ENCODE results near the gene FAM114A1. TPM values are rescaled to one million over a fixed set of nuclear protein-coding genes. Genes with fewer than 3 reads are reported as not detected.

FAM114A1 gene
- total and polyA plus RNA-seq, 2 of the 8 experiments (the other 6 are each of a cell fraction or from before 2014, with no cell fraction given) = 9.5 to 12.0 TPM

DNA sequence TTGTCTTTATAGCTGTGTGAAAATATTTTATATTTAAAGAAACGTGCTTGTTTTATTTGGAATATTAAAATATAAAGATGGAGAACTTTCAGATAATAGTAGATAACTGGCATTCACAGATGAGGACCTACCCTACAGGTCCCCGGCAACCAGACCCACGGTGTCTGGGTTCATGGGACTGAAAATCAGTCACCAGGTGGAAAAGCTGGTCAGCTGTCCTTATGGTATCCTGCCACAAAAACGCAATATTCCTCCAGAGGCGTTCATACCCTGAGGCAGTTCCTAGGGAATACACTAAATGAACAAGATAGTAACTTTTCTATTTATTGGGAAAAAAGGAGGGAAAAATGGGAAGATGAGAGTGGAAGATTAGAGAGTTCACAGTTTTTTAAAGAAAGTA lies 12.1 kb upstream of the FAM114A1 start (continued):
- TF ChIP-seq, protein P1, sequence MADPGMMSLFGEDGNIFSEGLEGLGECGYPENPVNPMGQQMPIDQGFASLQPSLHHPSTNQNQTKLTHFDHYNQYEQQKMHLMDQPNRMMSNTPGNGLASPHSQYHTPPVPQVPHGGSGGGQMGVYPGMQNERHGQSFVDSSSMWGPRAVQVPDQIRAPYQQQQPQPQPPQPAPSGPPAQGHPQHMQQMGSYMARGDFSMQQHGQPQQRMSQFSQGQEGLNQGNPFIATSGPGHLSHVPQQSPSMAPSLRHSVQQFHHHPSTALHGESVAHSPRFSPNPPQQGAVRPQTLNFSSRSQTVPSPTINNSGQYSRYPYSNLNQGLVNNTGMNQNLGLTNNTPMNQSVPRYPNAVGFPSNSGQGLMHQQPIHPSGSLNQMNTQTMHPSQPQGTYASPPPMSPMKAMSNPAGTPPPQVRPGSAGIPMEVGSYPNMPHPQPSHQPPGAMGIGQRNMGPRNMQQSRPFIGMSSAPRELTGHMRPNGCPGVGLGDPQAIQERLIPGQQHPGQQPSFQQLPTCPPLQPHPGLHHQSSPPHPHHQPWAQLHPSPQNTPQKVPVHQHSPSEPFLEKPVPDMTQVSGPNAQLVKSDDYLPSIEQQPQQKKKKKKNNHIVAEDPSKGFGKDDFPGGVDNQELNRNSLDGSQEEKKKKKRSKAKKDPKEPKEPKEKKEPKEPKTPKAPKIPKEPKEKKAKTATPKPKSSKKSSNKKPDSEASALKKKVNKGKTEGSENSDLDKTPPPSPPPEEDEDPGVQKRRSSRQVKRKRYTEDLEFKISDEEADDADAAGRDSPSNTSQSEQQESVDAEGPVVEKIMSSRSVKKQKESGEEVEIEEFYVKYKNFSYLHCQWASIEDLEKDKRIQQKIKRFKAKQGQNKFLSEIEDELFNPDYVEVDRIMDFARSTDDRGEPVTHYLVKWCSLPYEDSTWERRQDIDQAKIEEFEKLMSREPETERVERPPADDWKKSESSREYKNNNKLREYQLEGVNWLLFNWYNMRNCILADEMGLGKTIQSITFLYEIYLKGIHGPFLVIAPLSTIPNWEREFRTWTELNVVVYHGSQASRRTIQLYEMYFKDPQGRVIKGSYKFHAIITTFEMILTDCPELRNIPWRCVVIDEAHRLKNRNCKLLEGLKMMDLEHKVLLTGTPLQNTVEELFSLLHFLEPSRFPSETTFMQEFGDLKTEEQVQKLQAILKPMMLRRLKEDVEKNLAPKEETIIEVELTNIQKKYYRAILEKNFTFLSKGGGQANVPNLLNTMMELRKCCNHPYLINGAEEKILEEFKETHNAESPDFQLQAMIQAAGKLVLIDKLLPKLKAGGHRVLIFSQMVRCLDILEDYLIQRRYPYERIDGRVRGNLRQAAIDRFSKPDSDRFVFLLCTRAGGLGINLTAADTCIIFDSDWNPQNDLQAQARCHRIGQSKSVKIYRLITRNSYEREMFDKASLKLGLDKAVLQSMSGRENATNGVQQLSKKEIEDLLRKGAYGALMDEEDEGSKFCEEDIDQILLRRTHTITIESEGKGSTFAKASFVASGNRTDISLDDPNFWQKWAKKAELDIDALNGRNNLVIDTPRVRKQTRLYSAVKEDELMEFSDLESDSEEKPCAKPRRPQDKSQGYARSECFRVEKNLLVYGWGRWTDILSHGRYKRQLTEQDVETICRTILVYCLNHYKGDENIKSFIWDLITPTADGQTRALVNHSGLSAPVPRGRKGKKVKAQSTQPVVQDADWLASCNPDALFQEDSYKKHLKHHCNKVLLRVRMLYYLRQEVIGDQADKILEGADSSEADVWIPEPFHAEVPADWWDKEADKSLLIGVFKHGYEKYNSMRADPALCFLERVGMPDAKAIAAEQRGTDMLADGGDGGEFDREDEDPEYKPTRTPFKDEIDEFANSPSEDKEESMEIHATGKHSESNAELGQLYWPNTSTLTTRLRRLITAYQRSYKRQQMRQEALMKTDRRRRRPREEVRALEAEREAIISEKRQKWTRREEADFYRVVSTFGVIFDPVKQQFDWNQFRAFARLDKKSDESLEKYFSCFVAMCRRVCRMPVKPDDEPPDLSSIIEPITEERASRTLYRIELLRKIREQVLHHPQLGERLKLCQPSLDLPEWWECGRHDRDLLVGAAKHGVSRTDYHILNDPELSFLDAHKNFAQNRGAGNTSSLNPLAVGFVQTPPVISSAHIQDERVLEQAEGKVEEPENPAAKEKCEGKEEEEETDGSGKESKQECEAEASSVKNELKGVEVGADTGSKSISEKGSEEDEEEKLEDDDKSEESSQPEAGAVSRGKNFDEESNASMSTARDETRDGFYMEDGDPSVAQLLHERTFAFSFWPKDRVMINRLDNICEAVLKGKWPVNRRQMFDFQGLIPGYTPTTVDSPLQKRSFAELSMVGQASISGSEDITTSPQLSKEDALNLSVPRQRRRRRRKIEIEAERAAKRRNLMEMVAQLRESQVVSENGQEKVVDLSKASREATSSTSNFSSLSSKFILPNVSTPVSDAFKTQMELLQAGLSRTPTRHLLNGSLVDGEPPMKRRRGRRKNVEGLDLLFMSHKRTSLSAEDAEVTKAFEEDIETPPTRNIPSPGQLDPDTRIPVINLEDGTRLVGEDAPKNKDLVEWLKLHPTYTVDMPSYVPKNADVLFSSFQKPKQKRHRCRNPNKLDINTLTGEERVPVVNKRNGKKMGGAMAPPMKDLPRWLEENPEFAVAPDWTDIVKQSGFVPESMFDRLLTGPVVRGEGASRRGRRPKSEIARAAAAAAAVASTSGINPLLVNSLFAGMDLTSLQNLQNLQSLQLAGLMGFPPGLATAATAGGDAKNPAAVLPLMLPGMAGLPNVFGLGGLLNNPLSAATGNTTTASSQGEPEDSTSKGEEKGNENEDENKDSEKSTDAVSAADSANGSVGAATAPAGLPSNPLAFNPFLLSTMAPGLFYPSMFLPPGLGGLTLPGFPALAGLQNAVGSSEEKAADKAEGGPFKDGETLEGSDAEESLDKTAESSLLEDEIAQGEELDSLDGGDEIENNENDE (IDR thresholded peaks at IDR 0.05; ENCODE audit: insufficient replicate concordance, low read length) = no peak
- TF ChIP-seq FOSL1 (IDR thresholded peaks at IDR 0.05; ENCODE audit: insufficient read depth, low read depth, low read length) (no peak), CREB1 (IDR thresholded peaks at IDR 0.05) (no peak), TBP (IDR thresholded peaks at IDR 0.05; ENCODE audit: low read depth, low read length) (no peak), HDAC2 (IDR thresholded peaks at IDR 0.05; ENCODE audit: borderline replicate concordance in 1 of 2, low read depth in 2 of 2, low read length in 2 of 2) (no peak), SRF (IDR thresholded peaks at IDR 0.05; ENCODE audit: low read depth, low read length) (no peak), EGR1 (IDR thresholded peaks at IDR 0.05; ENCODE audit: borderline replicate concordance, low read depth, low read length) (no peak), SIX5 (IDR thresholded peaks at IDR 0.05; ENCODE audit: low read depth, low read length) (no peak), KDM4A (IDR thresholded peaks at IDR 0.05; ENCODE audit: low read depth, low read length, severe bottlenecking) (no peak)
- TF ChIP-seq, protein P2, sequence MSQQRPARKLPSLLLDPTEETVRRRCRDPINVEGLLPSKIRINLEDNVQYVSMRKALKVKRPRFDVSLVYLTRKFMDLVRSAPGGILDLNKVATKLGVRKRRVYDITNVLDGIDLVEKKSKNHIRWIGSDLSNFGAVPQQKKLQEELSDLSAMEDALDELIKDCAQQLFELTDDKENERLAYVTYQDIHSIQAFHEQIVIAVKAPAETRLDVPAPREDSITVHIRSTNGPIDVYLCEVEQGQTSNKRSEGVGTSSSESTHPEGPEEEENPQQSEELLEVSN (IDR thresholded peaks at IDR 0.05) = no peak

All from H1 (cell line).